GM12878 (cell line): ENCODE measurements around the gene HDAC9.

Experiments
- CBX3 ChIP-seq: fragments of 200-600 bp; sonication (generic); IDR thresholded peaks from 2 replicates; pipeline ENCODE4 v1.6.1; 2016; ENCODE audit warnings: low read depth, borderline replicate concordance
- CEBPB ChIP-seq, 2 experiments: fragments of 150-350 bp in 1 of 2; IDR thresholded peaks; 2 replicates each; pipeline ENCODE4 v1.6.1; 2012 to 2014; ENCODE audit warnings: low read depth in 2 of 2, low read length in 2 of 2, borderline replicate concordance in 1 of 2, inconsistent platforms in 1 of 2
- CHD2 ChIP-seq: IDR thresholded peaks from 2 replicates; pipeline ENCODE4 v1.6.1; 2011; ENCODE audit warnings: low read depth, low read length, improper control_type of control experiment, borderline replicate concordance
- CREB1 ChIP-seq: IDR thresholded peaks from 2 replicates; pipeline ENCODE4 v1.6.1; 2012; ENCODE audit warnings: low read depth, mild to moderate bottlenecking, inconsistent platforms
- ETV6 ChIP-seq, 2 experiments: fragments of 450-650 bp in 1 of 2; IDR thresholded peaks in 1 of 2; conservative IDR thresholded peaks in 1 of 2; 2 replicates each; pipeline ENCODE4 v1.6.1; 2014; ENCODE audit warnings: antibody characterized with exemption in 1 of 2, borderline replicate concordance in 1 of 2, low read depth in 1 of 2, mild to moderate bottlenecking in 1 of 2, moderate library complexity in 1 of 2
- GABPA ChIP-seq: IDR thresholded peaks from 2 replicates; pipeline ENCODE4 v1.6.1; 2014; ENCODE audit warnings: antibody characterized with exemption, low read depth, mild to moderate bottlenecking, inconsistent platforms
- POLR2A ChIP-seq: IDR thresholded peaks from 2 replicates; pipeline ENCODE4 v1.6.1; 2011; ENCODE audit warnings: low read depth, mild to moderate bottlenecking, low read length
- SIN3A ChIP-seq: IDR thresholded peaks from 2 replicates; pipeline ENCODE4 v1.6.1; 2012; ENCODE audit warnings: low read depth, low read length, improper control_type of control experiment
- ZNF274 ChIP-seq: IDR thresholded peaks from one replicate; pipeline ENCODE4 v1.8.0; 2011; ENCODE audit not compliant: insufficient read length, insufficient read depth
- TF ChIP-seq, protein P1 (sequence below), 3 experiments: IDR thresholded peaks in 2 of 3; conservative IDR thresholded peaks in 1 of 3; 2 replicates each; pipeline ENCODE4 v1.5.1; 2011; ENCODE audit warnings: low read depth in 3 of 3, low read length in 3 of 3, mild to moderate bottlenecking in 3 of 3, control low read depth in 2 of 3, moderate library complexity in 2 of 3, inconsistent platforms in 1 of 3, mixed read lengths in 1 of 3; ENCODE audit not compliant: control insufficient read depth in 2 of 3, insufficient read depth in 1 of 3; ENCODE audit errors: extremely low read depth in 1 of 3
- TF ChIP-seq, protein P2 (sequence below): IDR thresholded peaks from 2 replicates; pipeline ENCODE4 v1.6.1; 2012; ENCODE audit warnings: mild to moderate bottlenecking, low read depth, low read length
- TF ChIP-seq, protein P3 (sequence below): IDR thresholded peaks from 2 replicates; pipeline ENCODE4 v1.6.1; 2012; ENCODE audit warnings: low read depth, low read length, improper control_type of control experiment
- TF ChIP-seq, protein P4 (sequence below): IDR thresholded peaks from 2 replicates; pipeline ENCODE4 v1.6.1; 2011; ENCODE audit warnings: borderline replicate concordance, low read depth, mild to moderate bottlenecking, moderate library complexity, mixed read lengths, low read length; ENCODE audit not compliant: insufficient read depth; ENCODE audit errors: extremely low read length

DNA sequence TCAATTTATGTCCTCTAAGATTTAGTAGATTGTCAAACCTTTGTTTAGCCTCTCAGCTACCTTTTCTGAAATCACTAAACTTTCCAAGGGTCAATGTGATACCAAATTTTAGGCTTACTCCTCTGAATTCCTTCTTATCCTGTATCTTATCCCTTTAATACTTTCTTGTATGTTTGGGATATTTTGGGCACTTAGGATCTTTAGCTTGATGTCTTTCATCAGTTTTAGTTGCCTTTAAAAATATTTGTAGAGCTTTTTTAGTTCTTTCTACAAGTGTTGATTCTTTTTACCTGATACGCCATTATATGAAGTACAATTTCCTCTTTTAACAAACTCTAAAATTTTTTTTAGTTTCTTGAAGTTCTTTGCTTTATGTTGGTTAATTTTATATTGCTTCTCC, 30.7 kb upstream of the HDAC9 start:
- TF ChIP-seq, protein P1, sequence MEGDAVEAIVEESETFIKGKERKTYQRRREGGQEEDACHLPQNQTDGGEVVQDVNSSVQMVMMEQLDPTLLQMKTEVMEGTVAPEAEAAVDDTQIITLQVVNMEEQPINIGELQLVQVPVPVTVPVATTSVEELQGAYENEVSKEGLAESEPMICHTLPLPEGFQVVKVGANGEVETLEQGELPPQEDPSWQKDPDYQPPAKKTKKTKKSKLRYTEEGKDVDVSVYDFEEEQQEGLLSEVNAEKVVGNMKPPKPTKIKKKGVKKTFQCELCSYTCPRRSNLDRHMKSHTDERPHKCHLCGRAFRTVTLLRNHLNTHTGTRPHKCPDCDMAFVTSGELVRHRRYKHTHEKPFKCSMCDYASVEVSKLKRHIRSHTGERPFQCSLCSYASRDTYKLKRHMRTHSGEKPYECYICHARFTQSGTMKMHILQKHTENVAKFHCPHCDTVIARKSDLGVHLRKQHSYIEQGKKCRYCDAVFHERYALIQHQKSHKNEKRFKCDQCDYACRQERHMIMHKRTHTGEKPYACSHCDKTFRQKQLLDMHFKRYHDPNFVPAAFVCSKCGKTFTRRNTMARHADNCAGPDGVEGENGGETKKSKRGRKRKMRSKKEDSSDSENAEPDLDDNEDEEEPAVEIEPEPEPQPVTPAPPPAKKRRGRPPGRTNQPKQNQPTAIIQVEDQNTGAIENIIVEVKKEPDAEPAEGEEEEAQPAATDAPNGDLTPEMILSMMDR (IDR thresholded peaks at IDR 0.05 in 2 of 3, conservative IDR thresholded peaks at IDR 0.05 in 1 of 3; ENCODE audit: control insufficient read depth in 2 of 3, extremely low read depth in 1 of 3, insufficient read depth in 1 of 3, low read depth in 3 of 3, low read length in 3 of 3), result no peak
- TF ChIP-seq, protein P2, sequence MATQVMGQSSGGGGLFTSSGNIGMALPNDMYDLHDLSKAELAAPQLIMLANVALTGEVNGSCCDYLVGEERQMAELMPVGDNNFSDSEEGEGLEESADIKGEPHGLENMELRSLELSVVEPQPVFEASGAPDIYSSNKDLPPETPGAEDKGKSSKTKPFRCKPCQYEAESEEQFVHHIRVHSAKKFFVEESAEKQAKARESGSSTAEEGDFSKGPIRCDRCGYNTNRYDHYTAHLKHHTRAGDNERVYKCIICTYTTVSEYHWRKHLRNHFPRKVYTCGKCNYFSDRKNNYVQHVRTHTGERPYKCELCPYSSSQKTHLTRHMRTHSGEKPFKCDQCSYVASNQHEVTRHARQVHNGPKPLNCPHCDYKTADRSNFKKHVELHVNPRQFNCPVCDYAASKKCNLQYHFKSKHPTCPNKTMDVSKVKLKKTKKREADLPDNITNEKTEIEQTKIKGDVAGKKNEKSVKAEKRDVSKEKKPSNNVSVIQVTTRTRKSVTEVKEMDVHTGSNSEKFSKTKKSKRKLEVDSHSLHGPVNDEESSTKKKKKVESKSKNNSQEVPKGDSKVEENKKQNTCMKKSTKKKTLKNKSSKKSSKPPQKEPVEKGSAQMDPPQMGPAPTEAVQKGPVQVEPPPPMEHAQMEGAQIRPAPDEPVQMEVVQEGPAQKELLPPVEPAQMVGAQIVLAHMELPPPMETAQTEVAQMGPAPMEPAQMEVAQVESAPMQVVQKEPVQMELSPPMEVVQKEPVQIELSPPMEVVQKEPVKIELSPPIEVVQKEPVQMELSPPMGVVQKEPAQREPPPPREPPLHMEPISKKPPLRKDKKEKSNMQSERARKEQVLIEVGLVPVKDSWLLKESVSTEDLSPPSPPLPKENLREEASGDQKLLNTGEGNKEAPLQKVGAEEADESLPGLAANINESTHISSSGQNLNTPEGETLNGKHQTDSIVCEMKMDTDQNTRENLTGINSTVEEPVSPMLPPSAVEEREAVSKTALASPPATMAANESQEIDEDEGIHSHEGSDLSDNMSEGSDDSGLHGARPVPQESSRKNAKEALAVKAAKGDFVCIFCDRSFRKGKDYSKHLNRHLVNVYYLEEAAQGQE, result no peak
- no peak for TF ChIP-seq CBX3
- TF ChIP-seq CHD2, result no peak
- no peak for TF ChIP-seq GABPA
- TF ChIP-seq CREB1, result no peak
- TF ChIP-seq, protein P3, sequence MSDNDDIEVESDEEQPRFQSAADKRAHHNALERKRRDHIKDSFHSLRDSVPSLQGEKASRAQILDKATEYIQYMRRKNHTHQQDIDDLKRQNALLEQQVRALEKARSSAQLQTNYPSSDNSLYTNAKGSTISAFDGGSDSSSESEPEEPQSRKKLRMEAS, result no peak
- no peak for TF ChIP-seq CEBPB (IDR thresholded peaks at IDR 0.05; ENCODE audit: borderline replicate concordance in 1 of 2, low read depth in 2 of 2, low read length in 2 of 2)
- TF ChIP-seq, protein P4, sequence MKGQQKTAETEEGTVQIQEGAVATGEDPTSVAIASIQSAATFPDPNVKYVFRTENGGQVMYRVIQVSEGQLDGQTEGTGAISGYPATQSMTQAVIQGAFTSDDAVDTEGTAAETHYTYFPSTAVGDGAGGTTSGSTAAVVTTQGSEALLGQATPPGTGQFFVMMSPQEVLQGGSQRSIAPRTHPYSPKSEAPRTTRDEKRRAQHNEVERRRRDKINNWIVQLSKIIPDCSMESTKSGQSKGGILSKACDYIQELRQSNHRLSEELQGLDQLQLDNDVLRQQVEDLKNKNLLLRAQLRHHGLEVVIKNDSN, result no peak
- TF ChIP-seq POLR2A, result no peak
- no peak for TF ChIP-seq ETV6 (conservative IDR thresholded peaks at IDR 0.05 in 1 of 2, IDR thresholded peaks at IDR 0.05 in 1 of 2; ENCODE audit: borderline replicate concordance in 1 of 2, low read depth in 1 of 2)
- no peak for TF ChIP-seq ZNF274
- TF ChIP-seq SIN3A, result no peak
